Measurements from ENCODE around the gene TNS1. TPM values are rescaled to one million over a fixed set of nuclear protein-coding genes. Genes with fewer than 3 reads are reported as not detected.

The TNS1 gene
- total RNA-seq, 2 donors from 2014 or later: 1,836 to 2,296 TPM

- no peaks in the 10 kb centered on the region for H3K9me3 ChIP-seq
- no peaks in the 10 kb centered on the region for H3K27me3 ChIP-seq (replicated peaks; ENCODE audit: insufficient read depth)
- ATAC-seq (ENCODE audit: insufficient number of reproducible peaks, low FRiP score, low read depth) (no peak), DNase-seq (ENCODE audit: low spot score) (no peak)
- TF ChIP-seq CTCF (IDR thresholded peaks at IDR 0.05): no peak
- peak overlapping the region; percentile 30 to 82 for H3K27ac ChIP-seq
- peaks cover 30 to 73% of the 10 kb centered on the region in 2 donors for H3K4me1 ChIP-seq (ENCODE audit: control insufficient read depth in 1 of 2, low read depth in 2 of 2)
- no peak overlapping the region for H3K4me3 ChIP-seq
- no peaks in the 10 kb centered on the region for H3K36me3 ChIP-seq
Observed at GRCh38 chr2:218014706-218015585, 12.2 kb upstream of the TNS1 start.

GRCh38 chr2:218013289-218013688, 10.5 kb upstream of the TNS1 start:
- ATAC-seq (ENCODE audit: insufficient number of reproducible peaks, low FRiP score, low read depth): no peak
- H3K9me3 ChIP-seq: no peaks in the 10 kb centered on the region
- H3K4me1 ChIP-seq (ENCODE audit: control insufficient read depth in 1 of 2, low read depth in 2 of 2): peaks cover 34 to 65% of the 10 kb centered on the region in 2 donors
- H3K27ac ChIP-seq: no peak overlapping the region
- no peak for DNase-seq (ENCODE audit: low spot score)
- H3K4me3 ChIP-seq: no peak overlapping the region
- H3K36me3 ChIP-seq: no peaks in the 10 kb centered on the region
- no peak for TF ChIP-seq CTCF (IDR thresholded peaks at IDR 0.05)
- no peaks in the 10 kb centered on the region for H3K27me3 ChIP-seq (replicated peaks; ENCODE audit: insufficient read depth)

GRCh38 chr2:218012284-218012683, 9.5 kb upstream of the TNS1 start:
- DNase-seq (ENCODE audit: low spot score): no peak
- Histone ChIP-seq H3K36me3 (no peaks in the 10 kb centered on the region), H3K4me1 (ENCODE audit: control insufficient read depth in 1 of 2, low read depth in 2 of 2) (peaks cover 29 to 65% of the 10 kb centered on the region in 2 donors), H3K27me3 (replicated peaks; ENCODE audit: insufficient read depth) (no peaks in the 10 kb centered on the region), H3K27ac (no peak overlapping the region), H3K4me3 (no peak overlapping the region), H3K9me3 (no peaks in the 10 kb centered on the region)
- no peak for TF ChIP-seq CTCF (IDR thresholded peaks at IDR 0.05)
- ATAC-seq (ENCODE audit: insufficient number of reproducible peaks, low FRiP score, low read depth): no peak

GRCh38 chr2:218011653-218012040, 8.9 kb upstream of the TNS1 start:
- Histone ChIP-seq H3K27me3 (replicated peaks; ENCODE audit: insufficient read depth) (no peaks in the 10 kb centered on the region), H3K4me1 (ENCODE audit: control insufficient read depth in 1 of 2, low read depth in 2 of 2) (peaks cover 24 to 63% of the 10 kb centered on the region in 2 donors), H3K4me3 (no peak overlapping the region), H3K9me3 (no peaks in the 10 kb centered on the region), H3K27ac (no peak overlapping the region), H3K36me3 (no peaks in the 10 kb centered on the region)
- no peak for TF ChIP-seq CTCF (IDR thresholded peaks at IDR 0.05)
- no peak for DNase-seq (ENCODE audit: low spot score)
- ATAC-seq (ENCODE audit: insufficient number of reproducible peaks, low FRiP score, low read depth): no peak

GRCh38 chr2:218010984-218011652, 8.3 kb upstream of the TNS1 start:
- Histone ChIP-seq H3K9me3 (no peaks in the 10 kb centered on the region), H3K27me3 (replicated peaks; ENCODE audit: insufficient read depth) (no peaks in the 10 kb centered on the region), H3K36me3 (no peaks in the 10 kb centered on the region), H3K27ac (no peak overlapping the region), H3K4me3 (peak overlapping the region; percentile 84), H3K4me1 (ENCODE audit: control insufficient read depth in 1 of 2, low read depth in 2 of 2) (peaks cover 19 to 61% of the 10 kb centered on the region in 2 donors)
- no peak for TF ChIP-seq CTCF (IDR thresholded peaks at IDR 0.05)
- ATAC-seq (ENCODE audit: insufficient number of reproducible peaks, low FRiP score, low read depth) (no peak), DNase-seq (ENCODE audit: low spot score) (no peak)
